WTC11 (cell line): ENCODE measurements around the gene APRT. TPM values are rescaled to one million over a fixed set of nuclear protein-coding genes. Genes with fewer than 3 reads are reported as not detected.
A peak's percentile ranks its signal among the peaks of the same experiment; 100 is the strongest.

Experiments
- ATAC-seq: fragments of 200-7000 bp; cut with Tn5 transposase; 2 replicates; pipeline ENCODE4 v1.10.0; 2021; ENCODE audit warnings: mild to moderate bottlenecking, moderate library complexity
- CTCF ChIA-PET: fragments of 300-600 bp; sonication (Branson Sonifier 250); formaldehyde crosslinking; loops from one replicate; lab custom pipeline; 2021; ENCODE audit warnings: antibody characterized with exemption; lab: Charles Lee
- POLR2A ChIA-PET: fragments of 350-600 bp; sonication (Branson Sonifier 250); formaldehyde crosslinking; loops from one replicate; lab custom pipeline; 2021; ENCODE audit warnings: antibody characterized with exemption; lab: Charles Lee
- DNase-seq: peaks from one replicate; pipeline ENCODE4 v3.0.0; 2021; ENCODE audit warnings: low spot score
- H3K27ac Mint-ChIP-seq: 2 replicates; pipeline ENCODE4 v1.8.0; 2021; ENCODE audit warnings: mixed read lengths
- H3K27me3 Mint-ChIP-seq: 2 replicates; pipeline ENCODE4 v1.8.0; 2021; ENCODE audit warnings: low read depth, mild to moderate bottlenecking, moderate library complexity, mixed read lengths
- H3K36me3 Mint-ChIP-seq: 2 replicates; pipeline ENCODE4 v1.8.0; 2021; ENCODE audit warnings: mixed read lengths
- H3K4me1 Mint-ChIP-seq: 2 replicates; pipeline ENCODE4 v1.8.0; 2022; ENCODE audit warnings: mixed read lengths
- H3K4me3 Mint-ChIP-seq: 2 replicates; pipeline ENCODE4 v1.8.0; 2021; ENCODE audit warnings: mild to moderate bottlenecking, moderate library complexity, mixed read lengths
- H3K9me3 Mint-ChIP-seq: 2 replicates; pipeline ENCODE4 v1.8.0; 2021; ENCODE audit warnings: mixed read lengths
- CBFB ChIP-seq: sonication (generic); formaldehyde crosslinking; IDR thresholded peaks from 2 replicates; pipeline ENCODE4 v1.8.1; 2022; ENCODE audit warnings: mild to moderate bottlenecking, low read depth, missing genetic modification reagents
- ELF4 ChIP-seq: sonication (generic); formaldehyde crosslinking; IDR thresholded peaks from 2 replicates; pipeline ENCODE4 v1.8.1; 2022; ENCODE audit warnings: low read depth, mild to moderate bottlenecking, moderate library complexity, missing genetic modification reagents
- GABPB1 ChIP-seq: sonication (generic); formaldehyde crosslinking; IDR thresholded peaks from 2 replicates; pipeline ENCODE4 v1.8.1; 2023; ENCODE audit warnings: mild to moderate bottlenecking, missing genetic modification reagents
- HMGA2 ChIP-seq: fragments of 250-450 bp; sonication (Bioruptor Pico); IDR thresholded peaks from 2 replicates; pipeline ENCODE4 v1.4.0; 2021; ENCODE audit warnings: mild to moderate bottlenecking, moderate library complexity
- IRF2 ChIP-seq: sonication (generic); formaldehyde crosslinking; IDR thresholded peaks from 2 replicates; pipeline ENCODE4 v1.8.0; 2022; ENCODE audit warnings: low read depth, missing genetic modification reagents, borderline replicate concordance
- JUN ChIP-seq: sonication (generic); formaldehyde crosslinking; IDR thresholded peaks from 2 replicates; pipeline ENCODE4 v1.8.0; 2023; ENCODE audit warnings: mild to moderate bottlenecking, missing genetic modification reagents
- MAX ChIP-seq: sonication (generic); formaldehyde crosslinking; IDR thresholded peaks from 2 replicates; pipeline ENCODE4 v1.8.0; 2022; ENCODE audit warnings: mild to moderate bottlenecking, missing genetic modification reagents
- MXD4 ChIP-seq: fragments of 250-450 bp; sonication (Bioruptor Pico); IDR thresholded peaks from 2 replicates; pipeline ENCODE4 v1.8.0; 2021; ENCODE audit warnings: mild to moderate bottlenecking, moderate library complexity, borderline replicate concordance
- NFATC4 ChIP-seq: fragments of 250-450 bp; sonication (Bioruptor Pico); IDR thresholded peaks from 2 replicates; pipeline ENCODE4 v1.9.0; 2021; ENCODE audit warnings: mild to moderate bottlenecking
- NR2C2 ChIP-seq: sonication (generic); formaldehyde crosslinking; IDR thresholded peaks from 2 replicates; pipeline ENCODE4 v1.8.0; 2022; ENCODE audit warnings: mild to moderate bottlenecking, missing genetic modification reagents
- RELA ChIP-seq: sonication (generic); formaldehyde crosslinking; IDR thresholded peaks from 2 replicates; pipeline ENCODE4 v1.8.1; 2022; ENCODE audit warnings: missing genetic modification reagents, mild to moderate bottlenecking, borderline replicate concordance
- SMAD3 ChIP-seq: sonication (generic); formaldehyde crosslinking; IDR thresholded peaks from 2 replicates; pipeline ENCODE4 v1.8.0; 2022; ENCODE audit warnings: missing genetic modification reagents, mild to moderate bottlenecking, borderline replicate concordance
- SOX15 ChIP-seq: fragments of 250-450 bp; sonication (Bioruptor Pico); IDR thresholded peaks from 2 replicates; pipeline ENCODE4 v1.9.0; 2021; ENCODE audit warnings: mild to moderate bottlenecking
- STAT6 ChIP-seq: sonication (generic); formaldehyde crosslinking; conservative IDR thresholded peaks from 2 replicates; pipeline ENCODE4 v1.8.1; 2023; ENCODE audit warnings: mild to moderate bottlenecking, low read depth, missing genetic modification reagents, moderate library complexity
- USF1 ChIP-seq: sonication (generic); formaldehyde crosslinking; IDR thresholded peaks from 2 replicates; pipeline ENCODE4 v1.8.0; 2022; ENCODE audit warnings: mild to moderate bottlenecking, missing genetic modification reagents
- ZNF121 ChIP-seq: sonication (generic); formaldehyde crosslinking; IDR thresholded peaks from 2 replicates; pipeline ENCODE4 v1.8.0; 2023; ENCODE audit warnings: missing genetic modification reagents
- ZNF263 ChIP-seq: sonication (generic); formaldehyde crosslinking; IDR thresholded peaks from 2 replicates; pipeline ENCODE4 v1.8.1; 2022; ENCODE audit warnings: low read depth, mild to moderate bottlenecking, moderate library complexity, missing genetic modification reagents
- ZNF396 ChIP-seq: fragments of 250-450 bp; sonication (Bioruptor Pico); IDR thresholded peaks from 2 replicates; pipeline ENCODE4 v1.8.0; 2021; ENCODE audit warnings: mild to moderate bottlenecking, moderate library complexity, borderline replicate concordance
- ZNF416 ChIP-seq: fragments of 250-450 bp; sonication (Bioruptor Pico); IDR thresholded peaks from 2 replicates; pipeline ENCODE4 v1.9.0; 2021; ENCODE audit warnings: mild to moderate bottlenecking, inconsistent platforms
- ZNF423 ChIP-seq: fragments of 250-450 bp; sonication (Bioruptor Pico); IDR thresholded peaks from 2 replicates; pipeline ENCODE4 v2.1.2; 2022; ENCODE audit warnings: mild to moderate bottlenecking, moderate library complexity
- ZNF532 ChIP-seq: fragments of 250-450 bp; sonication (Bioruptor Pico); IDR thresholded peaks from 2 replicates; pipeline ENCODE4 v1.9.0; 2021; ENCODE audit warnings: mild to moderate bottlenecking, borderline replicate concordance
- total RNA-seq: library from RNA; stranded (reverse); gene quantifications from 3 replicates; pipeline ENCODE4 v1.2.3, GENCODE V29; 2021
- TF ChIP-seq, protein P1 (sequence below): sonication (generic); formaldehyde crosslinking; IDR thresholded peaks from 2 replicates; pipeline ENCODE4 v1.8.1; 2023; ENCODE audit warnings: mild to moderate bottlenecking, missing genetic modification reagents, moderate library complexity
- TF ChIP-seq, protein P2 (sequence below): sonication (generic); formaldehyde crosslinking; IDR thresholded peaks from 2 replicates; pipeline ENCODE4 v1.8.1; 2023; ENCODE audit warnings: mild to moderate bottlenecking, missing genetic modification reagents

The APRT gene
- total RNA-seq, 1 experiment from 2014 or later, result 288 TPM

DNA sequence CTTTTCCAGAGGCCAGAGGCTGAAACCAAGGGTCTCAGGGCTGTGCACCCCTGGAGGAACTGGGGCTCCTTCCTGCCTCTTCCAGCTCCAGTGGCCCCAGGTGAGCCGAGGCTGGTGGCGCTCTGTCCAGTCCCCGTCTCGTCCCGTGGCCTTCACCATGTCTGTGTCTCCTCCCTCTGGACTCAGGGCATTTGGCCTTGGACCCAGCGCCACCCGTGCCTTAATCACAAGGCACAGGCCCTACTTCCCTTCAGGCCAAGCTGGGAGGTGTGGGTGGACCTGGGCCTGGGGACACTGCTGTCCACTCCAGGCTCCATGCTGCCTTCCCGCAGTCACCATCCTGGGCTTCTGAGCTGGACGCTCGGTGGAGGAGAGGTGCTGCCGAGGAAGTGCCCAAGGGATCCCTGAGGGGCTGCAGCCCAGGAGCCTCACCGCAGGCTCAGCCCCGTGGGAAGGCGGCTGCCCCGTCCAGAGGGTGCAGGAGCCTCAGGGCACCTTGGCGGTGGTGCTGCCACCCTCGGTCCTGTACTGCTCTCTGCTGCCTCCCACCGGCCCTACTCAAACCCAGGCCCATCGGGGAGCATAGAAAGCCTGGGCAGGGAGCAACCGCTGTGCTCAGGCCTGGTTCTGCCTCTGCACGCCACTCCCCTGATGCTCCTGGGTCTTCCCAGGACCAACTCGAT lies 9.6 kb upstream of the APRT start:
- Mint-ChIP-seq H3K27me3 (no peaks in the 10 kb centered on the region), H3K27ac (no peak overlapping the region), H3K4me1 (no peaks in the 10 kb centered on the region), H3K4me3 (no peak overlapping the region), H3K9me3 (no peaks in the 10 kb centered on the region), H3K36me3 (no peaks in the 10 kb centered on the region)
- ChIA-PET CTCF (interaction anchor here (1.2 to 1.4 kb wide), 2 partner anchors 346 to 349 kb away, joined by 3 read pairs; no protein-coding TSS in a partner anchor), POLR2A (no interaction called here)
- no peak for TF ChIP-seq ZNF121 (CRISPR knock-in tag)
- no peak for TF ChIP-seq ZNF263 (CRISPR knock-in tag)
- no peak for TF ChIP-seq ZNF396 (CRISPR knock-in tag)
- no peak for TF ChIP-seq ELF4 (CRISPR knock-in tag)
- TF ChIP-seq GABPB1, result no peak
- no peak for TF ChIP-seq MXD4 (CRISPR knock-in tag)
- TF ChIP-seq SOX15 (CRISPR knock-in tag), result no peak
- TF ChIP-seq HMGA2 (CRISPR knock-in tag), result no peak
- TF ChIP-seq ZNF416 (CRISPR knock-in tag), result no peak
- TF ChIP-seq RELA, result no peak
- TF ChIP-seq IRF2, result no peak
- no peak for TF ChIP-seq USF1 (CRISPR knock-in tag)
- TF ChIP-seq ZNF423, result no peak
- no peak for TF ChIP-seq NR2C2 (CRISPR knock-in tag)
- TF ChIP-seq JUN (CRISPR knock-in tag), result no peak
- no peak for TF ChIP-seq MAX (CRISPR knock-in tag)
- TF ChIP-seq, protein P1, sequence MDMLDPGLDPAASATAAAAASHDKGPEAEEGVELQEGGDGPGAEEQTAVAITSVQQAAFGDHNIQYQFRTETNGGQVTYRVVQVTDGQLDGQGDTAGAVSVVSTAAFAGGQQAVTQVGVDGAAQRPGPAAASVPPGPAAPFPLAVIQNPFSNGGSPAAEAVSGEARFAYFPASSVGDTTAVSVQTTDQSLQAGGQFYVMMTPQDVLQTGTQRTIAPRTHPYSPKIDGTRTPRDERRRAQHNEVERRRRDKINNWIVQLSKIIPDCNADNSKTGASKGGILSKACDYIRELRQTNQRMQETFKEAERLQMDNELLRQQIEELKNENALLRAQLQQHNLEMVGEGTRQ, result no peak
- TF ChIP-seq, protein P2, sequence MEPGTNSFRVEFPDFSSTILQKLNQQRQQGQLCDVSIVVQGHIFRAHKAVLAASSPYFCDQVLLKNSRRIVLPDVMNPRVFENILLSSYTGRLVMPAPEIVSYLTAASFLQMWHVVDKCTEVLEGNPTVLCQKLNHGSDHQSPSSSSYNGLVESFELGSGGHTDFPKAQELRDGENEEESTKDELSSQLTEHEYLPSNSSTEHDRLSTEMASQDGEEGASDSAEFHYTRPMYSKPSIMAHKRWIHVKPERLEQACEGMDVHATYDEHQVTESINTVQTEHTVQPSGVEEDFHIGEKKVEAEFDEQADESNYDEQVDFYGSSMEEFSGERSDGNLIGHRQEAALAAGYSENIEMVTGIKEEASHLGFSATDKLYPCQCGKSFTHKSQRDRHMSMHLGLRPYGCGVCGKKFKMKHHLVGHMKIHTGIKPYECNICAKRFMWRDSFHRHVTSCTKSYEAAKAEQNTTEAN (CRISPR knock-in tag), result no peak
- no peak for TF ChIP-seq CBFB (CRISPR knock-in tag)
- ATAC-seq (peak; percentile 42), DNase-seq (no peak)

DNA sequence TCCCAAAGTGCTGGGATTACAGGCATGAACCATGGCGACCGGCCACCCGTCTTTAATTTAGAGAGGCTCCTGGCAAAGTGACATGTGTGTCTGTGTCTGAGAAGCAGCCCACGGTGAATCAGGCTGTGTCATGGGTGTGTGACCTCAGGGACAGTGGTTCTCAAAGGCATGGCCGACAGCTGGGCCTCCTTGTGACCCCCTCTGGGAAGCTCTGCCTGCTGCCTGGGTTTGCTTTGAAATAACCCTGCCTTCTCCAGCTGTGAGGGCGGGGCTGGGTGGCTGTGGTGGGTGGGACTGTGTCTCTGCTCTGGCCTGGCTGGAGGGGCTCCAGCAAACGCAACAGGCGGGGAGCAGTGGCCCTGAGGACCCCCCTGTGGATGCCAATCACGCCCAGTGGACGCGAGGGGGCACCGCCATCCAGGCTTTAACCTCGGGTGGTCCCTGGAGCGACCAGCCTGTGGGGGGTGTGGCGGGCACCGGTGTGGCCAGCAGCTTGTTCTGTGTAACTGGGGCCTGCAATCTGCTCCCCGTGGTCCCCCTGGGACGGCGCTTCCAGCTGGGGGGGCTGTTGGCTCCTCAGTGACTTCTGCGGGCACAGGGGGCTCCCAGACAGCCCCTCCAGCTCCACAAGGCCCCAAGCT lies 8.8 kb upstream of the APRT start:
- H3K4me1 Mint-ChIP-seq, result no peaks in the 10 kb centered on the region
- ATAC-seq (no peak), DNase-seq (no peak)
- H3K9me3 Mint-ChIP-seq, result no peaks in the 10 kb centered on the region
- CTCF ChIA-PET, result interaction anchor here (0.6 to 1.2 kb wide), 3 partner anchors 76 to 392 kb away, joined by 3 to 4 read pairs (median 3); no protein-coding TSS in a partner anchor
- POLR2A ChIA-PET, result no interaction called here
- no peaks in the 10 kb centered on the region for H3K27me3 Mint-ChIP-seq
- no peak overlapping the region for H3K27ac Mint-ChIP-seq
- H3K36me3 Mint-ChIP-seq, result no peaks in the 10 kb centered on the region
- no peak overlapping the region for H3K4me3 Mint-ChIP-seq
- TF ChIP-seq SMAD3 (CRISPR knock-in tag) (no peak), ZNF532 (CRISPR knock-in tag) (no peak), STAT6 (CRISPR knock-in tag) (no peak), NFATC4 (CRISPR knock-in tag) (no peak), ZNF423 (no peak), HMGA2 (CRISPR knock-in tag) (no peak)
- TF ChIP-seq, protein P1, result no peak
